ENCODE data around the gene TBC1D12. TPM values are rescaled to one million over a fixed set of nuclear protein-coding genes. Genes with fewer than 3 reads are reported as not detected.
"Not testable (repeated sequence)": the region's sequence is repeated elsewhere in the genome, so short reads cannot be mapped to it uniquely, and the experiment has no call there.

Gene TBC1D12
- total and polyA plus RNA-seq, 8 donors, result 4.1 to 163 (median 12.9) TPM

GRCh38 chr10:94545391-94546048, 143.2 kb downstream of the TBC1D12 start, which contains the start of gene HELLS:
Gene HELLS (plus strand): TSS chr10:94545788. CDS start chr10:94545922, 134 bp downstream.
- intact Hi-C loops (cut with DNase I; ENCODE audit: low total_unique reads), result no loop called here
- H3K36me3 ChIP-seq, result no peaks in the 10 kb centered on the region
- WGBS, 5 donors, result 0% methylated on average over 37 to 48 of the region's 48 CpGs
- H3K27ac ChIP-seq, result peak within 1 kb of the TSS; percentile 74 to 87 (median 84)
- peaks cover 15 to 26% (median 22%) of the 10 kb centered on the region in 4 donors for H3K4me1 ChIP-seq
- peak; percentile 84 to 95 for DNase-seq
- H3K4me3 ChIP-seq, result peak within 1 kb of the TSS; percentile 57 to 95 (median 74)
- H3K9me3 ChIP-seq, result no peaks in the 10 kb centered on the region
- TF ChIP-seq POLR2A (IDR thresholded peaks at IDR 0.05), result no peak
- no peak for TF ChIP-seq POLR2AphosphoS5 (IDR thresholded peaks at IDR 0.05)
- TF ChIP-seq EP300 (IDR thresholded peaks at IDR 0.05), result no peak
- no peak for TF ChIP-seq CTCF (IDR thresholded peaks at IDR 0.05)
- no peaks in the 10 kb centered on the region for H3K27me3 ChIP-seq

- Histone ChIP-seq H3K36me3 (no peaks in the 10 kb centered on the region), H3K9me3 (no peaks in the 10 kb centered on the region), H3K27me3 (no peaks in the 10 kb centered on the region), H3K4me1 (peaks cover 15 to 26% (median 22%) of the 10 kb centered on the region in 4 donors), H3K4me3 (peak overlapping the region; percentile 57 to 95 (median 74)), H3K27ac (peak overlapping the region; percentile 60 to 87 (median 80))
- 1 to 2% (median 2%) methylated on average over 25 of the region's 25 CpGs for WGBS, 5 donors
- DNase-seq, result peak in 1 of 2 donors; percentile 32
- TF ChIP-seq POLR2AphosphoS5 (IDR thresholded peaks at IDR 0.05), result no peak
- no peak for TF ChIP-seq POLR2A (IDR thresholded peaks at IDR 0.05)
- TF ChIP-seq CTCF (IDR thresholded peaks at IDR 0.05), result no peak
- TF ChIP-seq EP300 (IDR thresholded peaks at IDR 0.05), result no peak
- intact Hi-C loops (cut with DNase I; ENCODE audit: low total_unique reads), result no loop called here
These were observed 143.9 kb downstream of the TBC1D12 start for GRCh38 chr10:94546049-94546900.

- TF ChIP-seq CTCF (IDR thresholded peaks at IDR 0.05) (no peak), POLR2A (IDR thresholded peaks at IDR 0.05) (no peak), POLR2AphosphoS5 (IDR thresholded peaks at IDR 0.05) (no peak), EP300 (IDR thresholded peaks at IDR 0.05) (no peak)
- Histone ChIP-seq H3K9me3 (no peaks in the 10 kb centered on the region), H3K4me1 (peaks cover 15 to 26% (median 22%) of the 10 kb centered on the region in 4 donors), H3K36me3 (no peaks in the 10 kb centered on the region), H3K27ac (no peak overlapping the region), H3K4me3 (peak overlapping the region in 2 of 4 donors; percentile 87 to 95), H3K27me3 (no peaks in the 10 kb centered on the region)
- intact Hi-C loops (cut with DNase I; ENCODE audit: low total_unique reads), result no loop called here
- WGBS, 5 donors, result 17 to 42% (median 29%) methylated on average over 1 of the region's 1 CpG
- DNase-seq, result peak in 1 of 2 donors; percentile 48
These were observed 144.5 kb downstream of the TBC1D12 start for GRCh38 chr10:94546901-94547185.

GRCh38 chr10:94549221-94549620, 146.9 kb downstream of the TBC1D12 start:
- intact Hi-C loops (cut with DNase I; ENCODE audit: low total_unique reads), result no loop called here
- TF ChIP-seq CTCF (IDR thresholded peaks at IDR 0.05) (no peak), POLR2AphosphoS5 (IDR thresholded peaks at IDR 0.05) (no peak), EP300 (IDR thresholded peaks at IDR 0.05) (no peak), POLR2A (IDR thresholded peaks at IDR 0.05) (no peak)
- Histone ChIP-seq H3K36me3 (no peaks in the 10 kb centered on the region), H3K27ac (no peak overlapping the region), H3K9me3 (no peaks in the 10 kb centered on the region), H3K4me3 (no peak overlapping the region), H3K27me3 (no peaks in the 10 kb centered on the region), H3K4me1 (peaks cover 15 to 21% (median 20%) of the 10 kb centered on the region in 4 donors)
- DNase-seq, result no peak

GRCh38 chr10:94567714-94568307, 165.5 kb downstream of the TBC1D12 start:
- 92 to 96% (median 95%) methylated on average over 12 to 13 of the region's 13 CpGs for WGBS, 5 donors
- DNase-seq, result not testable (repeated sequence)

More at GRCh38 chr10:94567714-94568307, 165.5 kb downstream of the TBC1D12 start:
- H3K9me3 ChIP-seq; H3K4me1 ChIP-seq; intact Hi-C loops (cut with DNase I; ENCODE audit: low total_unique reads); H3K4me3 ChIP-seq; H3K27ac ChIP-seq; H3K27me3 ChIP-seq: not testable (repeated sequence)
- peaks cover 0 to 30% (median 7%) of the 10 kb centered on the region in 4 donors for H3K36me3 ChIP-seq

Measured in stomach (tissue), 9 donors.